Left renal cortex interstitium (tissue), 4 donors: Measurements from ENCODE around the gene PTPN21. TPM values are rescaled to one million over a fixed set of nuclear protein-coding genes. Genes with fewer than 3 reads are reported as not detected.

Source experiments
- polyA plus RNA-seq, 4 donors: library from polyadenylated mRNA; unstranded; fragments of 120-200 nt; gene quantifications; one replicate each; pipeline ENCODE4 v1.2.1, GENCODE V29; 2013; ENCODE audit not compliant: insufficient read length in 4 of 4

The PTPN21 gene
- polyA plus RNA-seq, 4 donors, result 37.2 to 40.2 (median 38.8) TPM

Other genes starting within 250 kb of the PTPN21 start
- gene KCNK10, start 231.7 kb downstream of the PTPN21 start, polyA plus RNA-seq, result under 1 TPM; 0.22 to 0.30 (median 0.26) TPM
- 10 to 100 TPM; 23.6 to 32.0 (median 25.1) TPM for gene SPATA7, start 169.3 kb downstream of the PTPN21 start, polyA plus RNA-seq
- 100 to 1,000 TPM in 2 of 4 donors, 10 to 100 TPM in 2; 79.6 to 114 (median 101) TPM for gene ZC3H14, start 8.0 kb upstream of the PTPN21 start, polyA plus RNA-seq
- gene EML5, start 237.9 kb upstream of the PTPN21 start, polyA plus RNA-seq, result 1 to 10 TPM; 2.2 to 3.5 (median 2.8) TPM